Hematopoietic multipotent progenitor cell treated with erythropoietin and hydrocortisone succinate and interleukin-3 and kit ligand, for 4 days (in vitro differentiated cells): ENCODE measurements around the gene MT3.
"Not testable (repeated sequence)": the region's sequence is repeated elsewhere in the genome, so short reads cannot be mapped to it uniquely, and the experiment has no call there.

Experiments used
- DNase-seq: peaks from one replicate; pipeline ENCODE4 v3.0.0-alpha.2; 2015

The MT3 gene

DNA sequence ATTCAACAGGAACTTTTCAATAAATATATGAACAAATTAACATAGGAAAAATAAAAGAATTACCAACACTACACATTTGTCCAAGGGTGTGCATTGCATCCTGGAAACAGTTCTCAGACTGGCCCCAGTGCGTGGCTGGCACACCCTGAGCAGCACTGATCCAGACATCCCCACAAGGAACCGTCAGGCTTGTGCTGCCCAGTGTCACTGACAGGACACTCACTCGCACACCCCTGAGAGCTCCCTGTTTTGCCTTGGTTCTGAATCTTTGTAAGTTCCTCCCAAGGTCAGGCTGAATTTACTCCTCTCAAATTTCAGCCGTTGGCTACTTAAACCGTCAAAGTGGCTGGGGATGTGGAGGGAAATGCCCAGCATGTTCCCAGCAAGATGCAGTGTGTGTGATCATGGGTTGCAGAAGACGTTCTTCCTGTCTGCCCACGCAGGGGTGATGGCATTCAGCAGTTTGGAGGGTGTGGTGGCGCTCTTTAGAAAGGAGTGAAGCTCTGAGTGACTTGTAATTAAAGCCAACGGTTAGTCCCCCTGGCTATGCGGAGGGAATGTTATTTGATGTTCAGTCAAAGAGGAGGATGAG lies 20.8 kb downstream of the MT3 start:
- peak; percentile 41 for DNase-seq

DNA sequence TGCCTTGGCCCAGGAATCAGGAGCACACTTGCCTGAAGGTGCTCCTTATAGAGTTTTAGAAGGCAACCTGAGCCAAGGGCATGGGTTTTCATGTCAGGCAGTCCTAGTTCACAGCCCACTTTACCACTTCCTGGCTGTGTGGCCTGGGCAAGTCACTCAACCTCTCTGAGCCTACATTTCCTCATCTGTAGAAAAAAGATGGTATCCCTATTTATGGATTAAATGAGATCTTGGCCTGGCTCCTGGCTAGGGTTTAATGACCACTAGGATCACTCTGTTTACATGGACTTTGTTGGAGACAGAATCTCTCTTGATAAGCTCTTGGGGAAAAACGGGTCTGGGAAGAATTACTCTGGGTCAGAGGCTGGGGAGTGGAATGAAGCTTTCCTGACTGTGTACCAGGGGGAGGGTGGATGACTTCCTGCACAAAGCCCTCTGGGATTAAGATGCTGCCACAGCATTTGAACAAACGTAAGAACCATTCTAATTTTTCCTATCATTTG lies 21.3 kb downstream of the MT3 start:
- DNase-seq, result no peak

DNA sequence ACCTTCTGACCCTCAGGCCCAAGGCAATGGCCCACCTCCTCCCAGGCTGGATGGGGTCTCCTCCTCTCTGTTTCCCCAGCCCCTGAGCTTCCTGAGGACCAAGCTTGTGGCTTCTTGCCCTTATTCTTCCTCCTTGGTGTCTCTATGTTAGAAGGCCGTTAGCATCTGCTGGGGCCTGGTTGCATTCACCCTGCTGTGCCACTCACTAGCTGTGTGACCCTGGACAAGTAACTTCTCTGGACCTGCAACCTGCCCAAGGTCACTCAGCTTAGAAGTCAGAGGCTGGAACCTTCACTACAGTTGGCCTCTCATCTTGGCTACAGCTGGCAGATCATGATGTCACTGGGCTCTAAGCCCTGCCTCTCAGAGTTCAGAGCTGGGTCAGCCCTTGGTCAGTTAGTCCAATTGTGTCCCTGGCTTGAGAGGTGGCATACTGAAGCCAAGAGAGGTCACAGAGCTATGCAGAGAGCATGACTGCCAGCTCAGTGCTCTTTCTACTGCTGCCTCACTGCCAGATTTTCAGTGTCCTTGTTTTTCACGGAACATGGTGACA lies 22.0 kb downstream of the MT3 start:
- no peak for DNase-seq

DNA sequence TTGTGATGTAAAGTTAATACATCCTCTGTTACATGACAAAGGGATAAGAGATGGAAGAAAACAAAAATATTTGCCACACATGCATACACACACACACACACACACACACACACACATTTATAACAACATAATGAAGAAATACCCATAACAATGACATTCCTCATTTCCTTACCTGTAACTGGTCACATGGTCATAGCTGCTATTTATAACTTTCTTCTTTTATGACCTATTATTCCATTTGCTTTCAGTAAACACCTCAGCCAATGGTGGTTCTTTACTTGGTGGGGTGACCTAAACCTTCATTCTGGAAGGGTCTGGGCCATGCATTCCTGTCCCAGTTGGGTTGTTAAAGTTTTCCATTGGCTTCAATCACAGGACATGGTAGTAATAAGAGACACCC lies 24.4 kb downstream of the MT3 start:
- no peak for DNase-seq

DNA sequence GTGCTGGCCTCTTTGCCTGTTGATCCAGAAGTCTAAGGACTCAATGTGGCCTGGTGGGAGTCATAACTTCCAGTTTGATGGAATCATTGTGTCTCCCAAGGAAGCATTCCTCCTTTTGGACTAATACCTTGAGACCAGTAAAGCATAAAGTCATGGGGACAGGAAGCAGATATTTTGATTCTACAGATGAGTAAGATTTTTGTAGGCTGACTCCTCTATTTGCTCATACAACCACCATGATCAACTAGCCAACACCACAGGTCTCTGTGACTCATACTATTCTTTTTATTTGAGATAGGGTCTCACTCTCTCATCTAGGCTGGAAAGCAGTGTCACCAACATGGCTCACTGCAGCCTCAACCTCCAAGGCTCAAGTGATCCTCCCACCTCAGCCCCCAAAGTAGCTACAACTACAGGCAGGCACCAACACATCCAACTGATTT lies 25.2 kb downstream of the MT3 start:
- DNase-seq, result no peak

DNA sequence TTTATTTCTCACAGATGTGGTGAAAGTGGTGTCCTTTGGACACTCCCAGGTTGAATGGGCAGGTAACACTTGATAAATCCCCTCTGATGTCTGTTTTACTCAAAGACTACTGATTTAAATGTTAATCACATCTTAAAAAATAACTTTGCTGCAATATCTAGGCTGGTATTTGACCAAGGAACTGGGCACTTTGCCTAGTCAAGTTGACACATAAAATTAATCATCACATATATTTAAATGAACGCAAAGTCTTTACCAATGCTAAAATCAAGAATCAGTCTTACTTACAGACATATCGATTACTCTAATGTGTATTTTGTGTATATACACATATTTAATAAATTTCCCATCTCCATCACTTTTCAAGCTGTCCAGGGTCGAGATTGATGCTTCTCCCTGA lies 26.0 kb downstream of the MT3 start:
- no peak for DNase-seq

DNA sequence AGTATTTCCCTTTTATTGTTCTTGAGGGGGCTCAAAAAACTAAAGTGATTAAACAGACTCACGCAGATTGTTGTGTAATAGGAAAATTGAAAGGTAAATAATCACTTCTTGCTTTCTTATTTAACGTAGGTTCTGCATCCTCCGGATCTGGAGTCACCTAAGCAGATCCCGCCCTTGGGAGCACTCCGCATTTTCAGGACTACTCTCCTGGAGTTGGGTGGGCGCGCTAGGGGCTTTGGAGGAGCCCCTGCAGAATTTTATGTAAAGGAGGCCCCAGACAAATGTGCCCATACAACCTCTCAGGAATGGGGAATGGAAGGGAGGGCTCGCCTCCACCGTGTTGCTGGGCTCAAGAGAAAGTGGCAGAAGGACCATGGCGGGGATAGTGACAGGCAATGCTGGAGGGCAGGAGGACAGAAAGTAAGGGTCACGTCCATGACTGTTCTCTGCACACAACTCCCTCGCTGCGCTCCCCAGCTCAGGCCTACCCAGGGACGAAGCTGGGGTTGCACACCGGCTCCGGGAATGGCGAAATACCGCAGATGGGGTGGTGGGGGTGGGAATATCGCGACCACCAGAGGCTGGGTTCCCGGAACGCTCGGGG lies 27.4 kb downstream of the MT3 start:
- no peak for DNase-seq

DNA sequence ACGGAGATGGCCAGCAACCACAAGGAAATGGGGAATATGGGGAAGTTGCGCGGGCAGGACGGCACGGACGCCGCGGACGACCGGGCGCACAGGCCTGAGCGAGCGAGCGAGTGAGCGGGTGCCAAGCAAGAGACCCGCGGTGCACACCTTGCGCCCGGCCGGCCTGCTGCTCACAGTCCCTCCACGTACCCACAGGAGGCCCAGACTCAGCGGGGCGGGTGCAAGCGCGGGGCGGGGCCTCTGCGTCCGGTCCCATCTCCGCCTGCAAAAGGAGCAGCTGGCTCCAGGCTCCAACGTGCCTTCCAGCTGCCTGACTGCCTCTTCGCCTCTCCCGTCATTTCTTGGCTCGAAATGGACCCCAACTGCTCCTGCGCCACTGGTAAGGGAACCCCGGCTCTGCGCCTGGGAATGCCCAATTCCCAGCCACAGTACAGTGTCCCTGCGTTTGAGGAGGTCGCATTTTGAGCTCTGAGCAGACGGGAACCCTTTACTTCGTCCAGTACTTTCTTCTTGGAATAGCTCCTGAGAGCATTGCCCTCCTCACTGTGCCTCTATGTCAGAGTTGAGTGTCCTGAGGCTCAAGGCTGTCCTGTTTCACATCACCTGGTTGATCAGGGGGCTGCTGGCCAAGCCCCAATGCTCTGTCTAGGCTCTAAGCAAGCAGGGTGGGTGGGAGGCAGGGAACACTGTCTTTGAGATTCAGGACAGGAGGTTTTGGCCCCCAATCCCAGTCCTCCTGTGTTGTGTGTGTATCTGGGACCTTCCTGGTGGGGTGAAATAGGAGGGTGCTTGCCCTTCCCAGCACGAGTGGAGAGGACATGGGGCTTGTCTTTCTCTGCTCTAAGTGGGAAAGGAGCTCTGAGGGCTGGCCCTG lies 28.1 kb downstream of the MT3 start:
- peak; percentile 61 for DNase-seq

DNA sequence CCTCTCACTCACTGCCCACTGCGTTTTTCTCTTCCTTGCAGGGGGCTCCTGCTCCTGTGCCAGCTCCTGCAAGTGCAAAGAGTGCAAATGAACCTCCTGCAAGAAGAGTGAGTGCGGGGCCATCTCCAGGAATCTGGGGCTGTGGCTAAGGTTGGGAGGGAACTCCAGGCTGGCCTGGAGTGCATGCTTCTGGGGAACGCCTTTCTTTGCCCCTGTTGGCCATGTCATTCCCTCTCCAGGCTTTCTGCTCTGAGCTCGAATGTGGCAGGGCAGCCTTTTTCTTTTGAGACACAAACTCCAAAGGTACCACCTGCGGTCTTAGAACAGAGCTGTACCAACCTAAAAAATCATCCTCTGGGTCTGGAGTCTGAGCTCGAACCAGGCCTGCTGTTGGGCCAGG lies 28.8 kb downstream of the MT3 start:
- no peak for DNase-seq

DNA sequence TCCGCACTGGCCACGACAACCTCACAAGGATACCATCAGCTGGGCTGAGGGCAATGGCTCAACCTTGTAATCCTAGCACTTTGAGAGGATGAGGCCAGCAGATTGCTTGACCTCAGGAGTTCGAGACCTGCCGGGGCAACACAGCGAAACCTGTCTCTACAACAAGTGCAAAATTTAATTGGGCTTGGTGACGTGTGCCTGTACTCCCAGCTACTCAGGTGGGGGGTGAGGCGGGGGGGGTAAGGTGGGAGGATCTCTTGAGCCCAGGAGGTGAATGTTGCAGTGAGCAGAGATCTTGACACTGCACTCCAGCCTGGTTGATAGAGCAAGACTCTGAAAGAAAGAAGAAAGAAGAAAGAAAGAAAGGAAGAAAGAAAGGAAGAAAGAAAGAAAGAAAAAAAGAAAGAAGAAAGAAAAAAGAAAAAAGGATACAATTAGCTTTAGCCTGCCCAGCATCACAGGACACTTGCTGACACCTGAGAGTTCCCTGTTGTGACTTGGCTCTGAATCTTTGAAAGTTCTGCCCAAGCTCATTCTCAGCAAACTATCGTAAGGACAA lies 31.1 kb downstream of the MT3 start:
- DNase-seq, result no peak

DNA sequence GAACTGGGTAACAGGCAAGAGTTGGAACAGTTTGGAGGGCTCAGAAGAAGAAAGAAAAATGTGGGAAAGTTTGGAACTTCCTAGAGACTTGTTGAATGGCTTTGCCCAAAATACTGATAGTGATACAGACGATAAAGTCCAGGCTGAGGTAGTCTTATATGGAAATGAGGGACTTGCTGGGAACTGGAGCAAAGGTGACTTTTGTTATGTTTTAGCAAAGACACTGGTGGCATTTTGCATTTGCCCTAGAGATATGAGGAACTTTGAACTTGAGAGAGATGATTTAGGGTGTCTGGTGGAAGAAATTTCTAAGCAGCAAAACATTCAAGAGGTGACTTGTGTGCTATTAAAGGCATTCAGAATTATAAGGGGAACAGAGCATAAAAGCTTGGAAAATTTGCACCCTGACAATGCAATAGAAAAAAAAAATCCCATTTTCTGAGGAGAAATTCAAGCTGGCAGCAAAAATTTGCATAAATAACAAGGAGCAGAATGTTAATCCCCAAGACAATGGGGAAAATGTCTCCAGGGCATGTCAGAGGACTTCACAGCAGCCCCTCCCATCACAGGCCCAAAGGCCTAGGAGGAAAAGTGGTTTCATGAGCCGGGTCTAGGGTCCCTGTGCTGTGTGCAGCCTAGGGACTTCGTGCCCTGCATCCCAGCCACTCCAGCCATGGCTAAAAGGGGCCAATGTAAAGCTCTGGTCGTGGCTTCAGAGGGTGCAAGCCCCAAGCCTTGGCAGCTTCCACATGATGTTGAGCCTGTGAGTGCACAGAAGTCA lies 32.5 kb downstream of the MT3 start:
- DNase-seq, result not testable (repeated sequence)

DNA sequence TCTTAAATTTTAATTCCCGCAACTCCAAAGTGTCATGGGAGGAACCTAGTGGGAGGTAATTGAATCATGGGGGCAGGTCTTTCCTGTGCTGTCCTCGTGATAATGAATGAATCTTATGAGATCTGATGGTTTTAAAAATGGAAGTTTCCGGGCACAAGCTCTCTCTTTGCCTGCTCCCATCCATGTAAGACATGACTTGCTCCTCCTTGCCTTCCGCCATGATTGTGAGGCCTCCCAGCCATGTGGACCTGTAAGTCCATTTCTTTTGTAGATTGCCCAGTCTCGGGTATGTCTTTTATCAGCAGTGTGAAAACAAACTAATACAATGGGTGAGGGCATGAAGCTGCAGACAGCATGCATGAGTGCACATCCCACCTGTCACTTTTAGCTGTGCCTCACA lies 33.9 kb downstream of the MT3 start:
- not testable (repeated sequence) for DNase-seq

DNA sequence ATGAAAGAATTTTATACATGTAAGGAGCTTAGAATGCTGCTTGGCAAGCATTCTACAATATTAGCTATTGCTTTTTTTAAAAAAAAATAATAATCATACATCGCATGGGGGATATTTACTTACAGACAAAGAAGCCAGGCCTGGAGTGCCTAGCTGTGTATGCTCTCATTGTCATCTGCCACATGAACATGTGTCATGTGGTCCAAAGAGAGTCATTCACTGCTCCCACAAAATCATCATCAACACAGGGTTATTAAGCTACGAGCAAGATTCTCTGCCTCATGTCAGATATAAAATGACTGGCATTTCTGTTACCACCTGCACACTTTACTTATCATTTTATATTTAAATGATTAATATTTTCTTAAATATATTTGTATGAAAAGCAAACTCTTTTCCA lies 34.3 kb downstream of the MT3 start:
- DNase-seq, result no peak

DNA sequence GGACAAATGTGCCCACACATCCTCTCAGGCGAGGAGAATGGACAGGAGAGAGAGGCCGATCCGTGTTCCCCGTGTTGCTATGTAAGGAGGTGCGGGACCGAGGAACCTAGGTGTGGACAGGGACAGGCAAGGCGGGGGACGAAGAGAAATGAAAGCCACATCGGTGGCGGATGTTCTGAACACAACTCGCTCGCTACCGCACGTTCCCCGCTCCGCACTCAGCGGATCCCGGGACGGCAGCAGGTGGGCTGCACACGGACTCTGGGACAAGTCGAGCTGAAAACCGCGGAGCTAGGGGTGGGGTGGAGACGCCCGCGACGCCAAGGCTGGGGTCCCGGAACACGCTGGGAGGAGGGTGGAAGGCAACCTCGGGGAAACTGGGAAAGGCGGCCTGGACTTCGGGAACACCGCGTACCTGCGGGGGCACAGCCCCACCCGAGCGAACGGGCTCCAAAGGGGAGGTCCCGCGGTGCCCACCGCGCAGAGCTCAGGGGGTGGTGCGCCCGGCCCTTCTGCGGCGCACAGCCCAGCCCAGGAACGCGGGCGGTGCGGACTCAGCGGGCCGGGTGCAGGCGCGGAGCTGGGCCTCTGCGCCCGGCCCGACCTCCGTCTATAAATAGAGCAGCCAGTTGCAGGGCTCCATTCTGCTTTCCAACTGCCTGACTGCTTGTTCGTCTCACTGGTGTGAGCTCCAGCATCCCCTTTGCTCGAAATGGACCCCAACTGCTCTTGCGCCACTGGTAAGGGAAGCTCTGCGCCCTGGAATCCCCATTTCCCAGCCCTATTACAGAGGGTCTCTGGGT lies 36.0 kb downstream of the MT3 start, which contains the start of gene MT1E:
Gene MT1E, plus strand, starts transcription at position 642 of the 803 bp plus-strand sequence. Its CDS starts 71 bp downstream, at position 713.
- DNase-seq, result peak; percentile 83

DNA sequence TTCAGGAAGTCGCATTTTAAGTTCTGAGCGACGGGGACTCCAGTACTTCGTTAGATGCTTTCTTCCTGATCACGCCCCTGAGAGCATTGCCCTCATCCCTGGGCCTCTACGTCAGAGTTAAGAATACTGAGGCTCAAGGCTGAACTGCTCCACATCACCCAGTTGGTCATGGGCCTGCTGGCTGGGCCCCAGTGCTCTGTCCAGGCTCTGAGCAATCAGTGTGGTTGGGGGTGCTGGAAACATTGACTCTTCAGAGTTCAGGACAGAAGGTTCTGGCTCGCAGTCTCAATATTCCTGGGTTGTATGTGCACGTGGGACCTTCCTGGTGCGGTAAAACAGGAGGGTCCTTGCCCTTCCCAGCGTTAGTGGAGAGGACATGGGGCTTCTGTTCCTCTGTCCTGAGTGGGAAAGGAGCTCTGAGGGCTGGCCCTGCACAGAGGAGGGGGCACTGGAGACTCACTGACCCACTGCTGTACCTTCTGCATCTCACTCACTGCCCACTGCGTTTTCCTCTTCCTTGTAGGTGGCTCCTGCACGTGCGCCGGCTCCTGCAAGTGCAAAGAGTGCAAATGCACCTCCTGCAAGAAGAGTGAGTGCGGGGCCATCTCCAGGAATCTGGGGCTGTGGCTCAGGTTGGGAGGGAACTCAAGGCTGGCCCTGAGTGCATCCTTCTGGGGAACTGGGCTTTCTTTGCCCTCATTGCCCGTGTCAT lies 36.8 kb downstream of the MT3 start:
- no peak for DNase-seq

DNA sequence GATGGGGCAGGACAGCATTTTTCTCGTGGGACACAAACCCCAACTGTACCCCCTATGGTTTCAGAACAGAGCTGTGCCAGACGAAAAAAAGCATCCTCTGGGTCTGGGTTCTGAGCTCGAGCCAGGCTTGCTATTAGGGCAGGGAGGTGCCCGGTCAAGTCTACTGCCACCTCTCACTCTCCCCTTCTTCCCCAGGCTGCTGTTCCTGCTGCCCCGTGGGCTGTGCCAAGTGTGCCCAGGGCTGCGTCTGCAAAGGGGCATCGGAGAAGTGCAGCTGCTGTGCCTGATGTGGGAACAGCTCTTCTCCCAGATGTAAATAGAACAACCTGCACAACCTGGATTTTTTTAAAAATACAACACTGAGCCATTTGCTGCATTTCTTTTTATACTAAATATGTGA lies 37.4 kb downstream of the MT3 start:
- no peak for DNase-seq

DNA sequence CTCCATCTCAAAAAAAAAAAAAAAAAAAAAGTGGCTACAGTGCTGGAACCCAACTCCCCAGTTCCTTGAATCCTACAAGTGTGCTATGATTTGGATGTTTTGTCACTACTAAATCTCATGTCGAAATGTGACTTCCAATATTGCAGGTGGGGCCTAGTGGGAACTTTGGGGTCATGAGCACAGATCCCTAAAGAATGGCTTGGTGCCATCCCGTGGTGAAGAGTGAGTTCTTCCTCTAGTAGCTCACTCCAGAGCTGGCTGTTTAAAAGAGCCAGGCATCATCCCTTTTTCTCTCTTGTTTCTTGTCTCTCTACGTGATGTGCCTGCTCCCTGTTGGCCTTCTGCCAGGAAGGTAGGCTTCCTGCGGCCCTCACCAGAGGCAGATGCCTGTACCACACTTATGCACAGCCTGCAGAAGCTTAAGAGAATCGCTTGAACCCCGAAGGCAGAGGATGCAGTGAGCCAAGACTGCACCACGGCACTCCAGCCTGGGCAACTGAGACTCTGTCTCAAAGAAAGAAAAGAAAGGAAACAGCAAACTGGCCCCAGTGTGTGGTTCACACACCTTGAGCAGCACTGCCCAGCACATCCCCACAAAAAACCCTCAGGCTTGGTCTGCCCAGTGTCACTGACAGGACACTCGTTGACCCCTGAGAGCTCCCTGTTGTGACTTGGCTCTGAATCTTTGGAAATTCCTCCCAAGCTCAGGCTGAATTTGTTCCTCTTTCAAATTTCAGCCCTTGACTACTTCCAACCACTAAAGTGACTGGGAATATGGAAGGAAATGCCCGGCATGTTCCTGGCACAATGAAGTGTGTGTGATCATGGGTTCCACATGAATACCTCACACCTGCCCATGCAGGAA lies 39.4 kb downstream of the MT3 start:
- no peak for DNase-seq

DNA sequence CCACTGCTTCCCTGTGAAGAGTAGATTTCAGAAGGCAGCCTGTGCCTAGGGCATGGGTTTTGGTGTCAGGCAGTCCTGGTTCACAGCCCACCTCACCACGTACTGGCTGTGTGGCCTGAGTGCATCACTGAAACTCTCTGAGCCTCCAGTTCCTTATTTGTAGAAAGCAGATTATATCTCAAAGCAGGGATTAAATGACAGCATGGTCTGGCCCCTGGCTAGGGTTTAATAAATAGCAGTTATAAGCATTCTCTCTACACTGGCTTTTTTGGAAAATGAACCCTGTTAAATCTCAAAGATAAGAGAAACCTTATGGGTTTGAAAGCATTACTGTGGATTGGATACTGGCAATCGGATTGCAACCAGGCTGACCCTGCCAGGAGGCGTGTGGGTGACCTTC lies 40.2 kb downstream of the MT3 start:
- DNase-seq, result no peak

DNA sequence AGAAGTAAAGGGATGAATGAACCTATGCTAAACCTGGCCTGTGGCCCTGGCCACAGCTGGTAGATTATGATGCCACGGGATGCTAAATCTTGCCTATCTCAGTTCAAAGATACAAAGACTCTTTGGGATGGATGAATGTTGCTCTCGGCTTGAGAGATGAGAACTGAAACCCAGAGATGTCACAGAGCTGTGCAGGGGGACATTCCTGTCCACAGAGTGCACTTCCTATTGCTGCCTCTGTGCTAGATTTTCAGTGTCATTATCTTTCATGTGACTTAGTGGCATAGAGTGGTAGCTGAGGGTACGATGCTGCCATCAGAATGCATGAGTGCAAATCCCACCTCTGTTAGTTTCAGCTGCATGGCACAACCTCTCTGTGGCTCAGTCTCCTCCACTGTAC lies 40.8 kb downstream of the MT3 start:
- DNase-seq, result no peak

DNA sequence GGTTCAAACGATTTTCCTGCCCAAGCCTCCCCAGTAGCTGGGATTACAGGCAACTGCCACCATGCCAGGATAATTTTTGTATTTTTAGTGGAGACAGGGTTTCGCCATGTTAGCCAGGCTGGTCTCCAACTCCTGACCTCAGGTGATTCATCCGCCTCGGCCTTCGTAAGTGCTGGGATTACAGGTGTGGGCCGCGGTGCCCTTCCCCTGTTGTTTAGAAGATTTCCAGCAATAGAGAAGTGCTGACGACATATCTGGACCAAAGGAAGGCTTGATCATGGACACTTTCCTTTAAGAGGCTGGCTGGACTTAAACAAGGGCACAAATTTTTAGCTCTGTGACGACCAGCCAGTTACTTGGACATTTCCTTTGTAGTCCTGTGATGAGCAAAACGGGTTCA lies 41.9 kb downstream of the MT3 start:
- no peak for DNase-seq
